Measurements from ENCODE around the gene KLKB1.

- TF ChIP-seq CTCF (IDR thresholded peaks at IDR 0.05) (no peak), ZFX (IDR thresholded peaks at IDR 0.05; ENCODE audit: borderline replicate concordance) (no peak)
Measured at GRCh38 chr4:186260504-186261448, 33.5 kb downstream of the KLKB1 start.
